ENCODE results near the gene ARFGAP2.
"Not testable (repeated sequence)": the region's sequence is repeated elsewhere in the genome, so short reads cannot be mapped to it uniquely, and the experiment has no call there.

Gene ARFGAP2

GRCh38 chr11:47207459-47207858, 30.8 kb upstream of the ARFGAP2 start:
- Histone ChIP-seq H3K27me3 (ENCODE audit: control insufficient read depth, insufficient read depth, low read length) (no peaks in the 10 kb centered on the region), H3K4me3 (ENCODE audit: low read depth, low read length) (no peak overlapping the region), H3K9me3 (ENCODE audit: control insufficient read depth, insufficient read depth, low read length) (no peaks in the 10 kb centered on the region), H3K36me3 (ENCODE audit: control insufficient read depth, insufficient read depth, low read length) (no peaks in the 10 kb centered on the region), H3K27ac (ENCODE audit: low read depth, low read length) (no peak overlapping the region), H3K9ac (ENCODE audit: low read depth, low read length) (no peak overlapping the region), H3K4me1 (ENCODE audit: control insufficient read depth, insufficient read depth, low read length) (peaks cover 9% of the 10 kb centered on the region)

GRCh38 chr11:47206577-47206976, 29.9 kb upstream of the ARFGAP2 start:
- not testable (repeated sequence) for H3K27ac ChIP-seq (ENCODE audit: low read depth, low read length); H3K36me3 ChIP-seq (ENCODE audit: control insufficient read depth, insufficient read depth, low read length); H3K4me3 ChIP-seq (ENCODE audit: low read depth, low read length); H3K9me3 ChIP-seq (ENCODE audit: control insufficient read depth, insufficient read depth, low read length); H3K27me3 ChIP-seq (ENCODE audit: control insufficient read depth, insufficient read depth, low read length); H3K9ac ChIP-seq (ENCODE audit: low read depth, low read length); H3K4me1 ChIP-seq (ENCODE audit: control insufficient read depth, insufficient read depth, low read length)

GRCh38 chr11:47204637-47204989, 27.9 kb upstream of the ARFGAP2 start:
- H3K27ac ChIP-seq (ENCODE audit: low read depth, low read length), result peak overlapping the region; percentile 59
- H3K9me3 ChIP-seq (ENCODE audit: control insufficient read depth, insufficient read depth, low read length), result no peaks in the 10 kb centered on the region
- H3K4me1 ChIP-seq (ENCODE audit: control insufficient read depth, insufficient read depth, low read length), result peaks cover 9% of the 10 kb centered on the region
- H3K27me3 ChIP-seq (ENCODE audit: control insufficient read depth, insufficient read depth, low read length), result no peaks in the 10 kb centered on the region
- no peaks in the 10 kb centered on the region for H3K36me3 ChIP-seq (ENCODE audit: control insufficient read depth, insufficient read depth, low read length)
- H3K4me3 ChIP-seq (ENCODE audit: low read depth, low read length), result no peak overlapping the region
- H3K9ac ChIP-seq (ENCODE audit: low read depth, low read length), result peak overlapping the region; percentile 1; the same call in 1 of the 2 replicates

- H3K36me3 ChIP-seq (ENCODE audit: control insufficient read depth, insufficient read depth, low read length), result no peaks in the 10 kb centered on the region
- no peaks in the 10 kb centered on the region for H3K27me3 ChIP-seq (ENCODE audit: control insufficient read depth, insufficient read depth, low read length)
- no peaks in the 10 kb centered on the region for H3K9me3 ChIP-seq (ENCODE audit: control insufficient read depth, insufficient read depth, low read length)
- H3K9ac ChIP-seq (ENCODE audit: low read depth, low read length), result no peak overlapping the region
- H3K4me1 ChIP-seq (ENCODE audit: control insufficient read depth, insufficient read depth, low read length), result peaks cover 9% of the 10 kb centered on the region
- no peak overlapping the region for H3K27ac ChIP-seq (ENCODE audit: low read depth, low read length)
- H3K4me3 ChIP-seq (ENCODE audit: low read depth, low read length), result no peak overlapping the region
Measured at GRCh38 chr11:47202576-47202975, 25.9 kb upstream of the ARFGAP2 start.

GRCh38 chr11:47201015-47201414, 24.3 kb upstream of the ARFGAP2 start:
- Histone ChIP-seq H3K4me3 (ENCODE audit: low read depth, low read length) (no peak overlapping the region), H3K27me3 (ENCODE audit: control insufficient read depth, insufficient read depth, low read length) (no peaks in the 10 kb centered on the region), H3K9me3 (ENCODE audit: control insufficient read depth, insufficient read depth, low read length) (no peaks in the 10 kb centered on the region), H3K27ac (ENCODE audit: low read depth, low read length) (no peak overlapping the region), H3K9ac (ENCODE audit: low read depth, low read length) (no peak overlapping the region), H3K4me1 (ENCODE audit: control insufficient read depth, insufficient read depth, low read length) (peaks cover 9% of the 10 kb centered on the region), H3K36me3 (ENCODE audit: control insufficient read depth, insufficient read depth, low read length) (no peaks in the 10 kb centered on the region)

- H3K27ac ChIP-seq (ENCODE audit: low read depth, low read length); H3K9ac ChIP-seq (ENCODE audit: low read depth, low read length); H3K4me1 ChIP-seq (ENCODE audit: control insufficient read depth, insufficient read depth, low read length); H3K4me3 ChIP-seq (ENCODE audit: low read depth, low read length); H3K36me3 ChIP-seq (ENCODE audit: control insufficient read depth, insufficient read depth, low read length); H3K9me3 ChIP-seq (ENCODE audit: control insufficient read depth, insufficient read depth, low read length); H3K27me3 ChIP-seq (ENCODE audit: control insufficient read depth, insufficient read depth, low read length): not testable (repeated sequence)
Measured at GRCh38 chr11:47198161-47198560, 21.5 kb upstream of the ARFGAP2 start.

- H3K9ac ChIP-seq (ENCODE audit: low read depth, low read length), result no peak overlapping the region
- no peaks in the 10 kb centered on the region for H3K9me3 ChIP-seq (ENCODE audit: control insufficient read depth, insufficient read depth, low read length)
- peaks cover 10% of the 10 kb centered on the region; the same call in 1 of the 2 replicates for H3K27me3 ChIP-seq (ENCODE audit: control insufficient read depth, insufficient read depth, low read length)
- H3K4me1 ChIP-seq (ENCODE audit: control insufficient read depth, insufficient read depth, low read length), result peaks cover 10% of the 10 kb centered on the region
- H3K36me3 ChIP-seq (ENCODE audit: control insufficient read depth, insufficient read depth, low read length), result no peaks in the 10 kb centered on the region
- H3K27ac ChIP-seq (ENCODE audit: low read depth, low read length), result no peak overlapping the region
- no peak overlapping the region for H3K4me3 ChIP-seq (ENCODE audit: low read depth, low read length)
Measured at GRCh38 chr11:47192111-47192510, 15.4 kb upstream of the ARFGAP2 start.

GRCh38 chr11:47191137-47191536, 14.5 kb upstream of the ARFGAP2 start:
- Histone ChIP-seq H3K4me1 (ENCODE audit: control insufficient read depth, insufficient read depth, low read length) (peaks cover 10% of the 10 kb centered on the region), H3K27me3 (ENCODE audit: control insufficient read depth, insufficient read depth, low read length) (peaks cover 10% of the 10 kb centered on the region; the same call in 1 of the 2 replicates)
- H3K36me3 ChIP-seq (ENCODE audit: control insufficient read depth, insufficient read depth, low read length); H3K9me3 ChIP-seq (ENCODE audit: control insufficient read depth, insufficient read depth, low read length); H3K9ac ChIP-seq (ENCODE audit: low read depth, low read length); H3K4me3 ChIP-seq (ENCODE audit: low read depth, low read length); H3K27ac ChIP-seq (ENCODE audit: low read depth, low read length): not testable (repeated sequence)

GRCh38 chr11:47189100-47189834, 12.6 kb upstream of the ARFGAP2 start:
- H3K36me3 ChIP-seq (ENCODE audit: control insufficient read depth, insufficient read depth, low read length), result no peaks in the 10 kb centered on the region
- no peak overlapping the region for H3K9ac ChIP-seq (ENCODE audit: low read depth, low read length)
- H3K27me3 ChIP-seq (ENCODE audit: control insufficient read depth, insufficient read depth, low read length), result peaks cover 10% of the 10 kb centered on the region; the same call in 1 of the 2 replicates
- no peak overlapping the region for H3K27ac ChIP-seq (ENCODE audit: low read depth, low read length)
- H3K9me3 ChIP-seq (ENCODE audit: control insufficient read depth, insufficient read depth, low read length), result no peaks in the 10 kb centered on the region
- peaks cover 20% of the 10 kb centered on the region for H3K4me1 ChIP-seq (ENCODE audit: control insufficient read depth, insufficient read depth, low read length)
- H3K4me3 ChIP-seq (ENCODE audit: low read depth, low read length), result no peak overlapping the region

- Histone ChIP-seq H3K36me3 (ENCODE audit: control insufficient read depth, insufficient read depth, low read length) (peaks cover 9% of the 10 kb centered on the region; the same call in 1 of the 2 replicates), H3K9me3 (ENCODE audit: control insufficient read depth, insufficient read depth, low read length) (no peaks in the 10 kb centered on the region), H3K4me1 (ENCODE audit: control insufficient read depth, insufficient read depth, low read length) (peaks cover 18% of the 10 kb centered on the region), H3K27me3 (ENCODE audit: control insufficient read depth, insufficient read depth, low read length) (peaks cover 10% of the 10 kb centered on the region; the same call in 1 of the 2 replicates), H3K4me3 (ENCODE audit: low read depth, low read length) (no peak overlapping the region), H3K9ac (ENCODE audit: low read depth, low read length) (no peak overlapping the region), H3K27ac (ENCODE audit: low read depth, low read length) (no peak overlapping the region)
Measured at GRCh38 chr11:47188259-47188658, 11.6 kb upstream of the ARFGAP2 start.

- Histone ChIP-seq H3K27me3 (ENCODE audit: control insufficient read depth, insufficient read depth, low read length) (peaks cover 10% of the 10 kb centered on the region; the same call in 1 of the 2 replicates), H3K27ac (ENCODE audit: low read depth, low read length) (no peak overlapping the region), H3K9ac (ENCODE audit: low read depth, low read length) (no peak overlapping the region), H3K36me3 (ENCODE audit: control insufficient read depth, insufficient read depth, low read length) (peaks cover 13% of the 10 kb centered on the region), H3K9me3 (ENCODE audit: control insufficient read depth, insufficient read depth, low read length) (no peaks in the 10 kb centered on the region), H3K4me1 (ENCODE audit: control insufficient read depth, insufficient read depth, low read length) (peaks cover 18% of the 10 kb centered on the region), H3K4me3 (ENCODE audit: low read depth, low read length) (peak overlapping the region; percentile 96)
Measured at GRCh38 chr11:47187723-47188122, 11.0 kb upstream of the ARFGAP2 start.
